K562 (cell line): ENCODE results near the gene GPR180. TPM values are rescaled to one million over a fixed set of nuclear protein-coding genes. Genes with fewer than 3 reads are reported as not detected.
A peak's percentile ranks its signal among the peaks of the same experiment; 100 is the strongest.

Experiments
- FOSL1 ChIP-seq: fragments of 200-800 bp; sonication (Bioruptor generic); conservative IDR thresholded peaks from 2 replicates; pipeline ENCODE4 v1.6.1; 2016; ENCODE audit warnings: missing genetic modification characterization, missing compliant biosample characterization
- RAD21 ChIP-seq, 2 experiments: fragments of 250-450 bp in 1 of 2; fragments of 450-650 bp in 1 of 2; sonication (Bioruptor Pico) in 1 of 2; formaldehyde crosslinking in 1 of 2; IDR thresholded peaks in 1 of 2; conservative IDR thresholded peaks in 1 of 2; 2 replicates each; pipeline versions ENCODE4 v1.4.0 to v1.8.0; 2020 to 2022; ENCODE audit warnings: mild to moderate bottlenecking in 2 of 2, moderate library complexity in 1 of 2
- SIX5 ChIP-seq, 2 experiments: IDR thresholded peaks; 2 replicates each; pipeline ENCODE4 v1.6.1; 2011; ENCODE audit warnings: low read length in 2 of 2, borderline replicate concordance in 1 of 2, low read depth in 1 of 2, mild to moderate bottlenecking in 1 of 2, moderate library complexity in 1 of 2; ENCODE audit not compliant: insufficient read depth in 1 of 2
- SRF ChIP-seq, 2 experiments: fragments of 250-450, 450-650 bp in 1 of 2; sonication (Bioruptor Pico) in 1 of 2; sonication (generic) in 1 of 2; formaldehyde crosslinking; IDR thresholded peaks; 2 replicates each; pipeline versions ENCODE4 v1.5.0 to v1.5.1; 2020 to 2022; ENCODE audit warnings: mild to moderate bottlenecking in 1 of 2, missing genetic modification reagents in 1 of 2
- SRSF3 ChIP-seq: fragments of 200-400 bp; formaldehyde crosslinking; IDR thresholded peaks from 2 replicates; pipeline ENCODE4 v1.6.1; 2016; ENCODE audit warnings: mild to moderate bottlenecking, low read length, moderate library complexity; ENCODE audit not compliant: insufficient read depth
- ZNF311 ChIP-seq: fragments of 250-450 bp; sonication (Bioruptor Pico); IDR thresholded peaks from 2 replicates; pipeline ENCODE4 v1.4.0; 2020; ENCODE audit warnings: mild to moderate bottlenecking, moderate library complexity
- ZNF507 ChIP-seq: conservative IDR thresholded peaks from 2 replicates; pipeline ENCODE4 v1.6.1; 2017; ENCODE audit warnings: missing genetic modification characterization, missing compliant biosample characterization
- polyA plus RNA-seq, 8 experiments: library from polyadenylated mRNA; depleted of rRNA in 4 of 8; stranded (reverse) in 5 of 8; unstranded in 3 of 8; fragments of >200 nt; fragmentation: Nextera tagmentation in 2 of 8; fragmentation: Illumina TruSeq in 1 of 8; extraction: Ambion mirVana in 2 of 8; extraction: Trizol in 1 of 8; gene quantifications; 2 replicates each; pipeline versions ENCODE4 v1.2.1 to v1.2.3, GENCODE V29; 2011 to 2014; ENCODE audit warnings: inconsistent platforms in 1 of 8, missing spikeins in 1 of 8
- total RNA-seq, 7 experiments: library from RNA; depleted of rRNA in 6 of 7; stranded (reverse); fragments of >200 nt in 6 of 7; fragmentation: Illumina TruSeq in 2 of 7; extraction: Trizol in 2 of 7; gene quantifications; 2 replicates each; pipeline versions ENCODE4 v1.2.1 to v1.2.3, GENCODE V29; 2011 to 2021; ENCODE audit warnings: low replicate concordance in 1 of 7
- TF ChIP-seq, protein P1 (sequence below): fragments of 450-650 bp; formaldehyde crosslinking; IDR thresholded peaks from 2 replicates; pipeline ENCODE4 v1.4.0; 2020; ENCODE audit warnings: mild to moderate bottlenecking, moderate library complexity
- TF ChIP-seq, protein P2 (sequence below): fragments of 250-450 bp; sonication (Bioruptor Pico); IDR thresholded peaks from 2 replicates; pipeline ENCODE4 v1.5.0; 2022; ENCODE audit warnings: mild to moderate bottlenecking

The GPR180 gene
- total and polyA plus RNA-seq, 9 of the 15 experiments (the other 6 are each of a cell fraction or from before 2014, with no cell fraction given), result 0.77 to 4.1 (median 1.8) TPM

DNA sequence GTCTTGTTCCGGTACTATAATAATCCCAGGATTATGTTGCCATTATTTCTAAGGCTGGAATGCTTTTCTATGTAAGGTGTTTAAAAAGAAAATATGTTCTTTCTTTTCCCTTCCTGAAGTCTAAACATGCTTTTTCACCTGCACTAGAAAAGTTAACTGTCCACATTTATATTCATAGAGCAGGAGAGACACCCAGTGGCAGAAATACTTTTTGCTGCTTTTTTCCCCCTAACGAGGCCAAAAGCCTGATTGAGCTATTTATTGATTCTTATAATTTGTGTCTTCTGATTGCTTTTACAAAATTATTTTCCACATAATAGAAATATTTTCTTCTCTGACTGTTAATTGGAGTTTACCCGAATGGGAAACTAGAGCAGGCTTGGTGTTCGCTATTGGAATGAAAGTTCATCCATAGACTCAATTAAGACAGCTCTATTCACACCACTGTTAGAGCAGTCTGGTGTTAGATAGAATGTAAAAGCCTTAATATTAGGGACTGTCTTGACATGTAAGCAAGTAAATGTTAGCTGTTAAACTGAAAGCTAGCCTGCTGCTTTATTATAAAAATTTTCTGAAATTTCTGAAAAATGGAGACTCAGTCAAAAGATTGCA, 15.8 kb downstream of the GPR180 start (continued):
- TF ChIP-seq, protein P1, sequence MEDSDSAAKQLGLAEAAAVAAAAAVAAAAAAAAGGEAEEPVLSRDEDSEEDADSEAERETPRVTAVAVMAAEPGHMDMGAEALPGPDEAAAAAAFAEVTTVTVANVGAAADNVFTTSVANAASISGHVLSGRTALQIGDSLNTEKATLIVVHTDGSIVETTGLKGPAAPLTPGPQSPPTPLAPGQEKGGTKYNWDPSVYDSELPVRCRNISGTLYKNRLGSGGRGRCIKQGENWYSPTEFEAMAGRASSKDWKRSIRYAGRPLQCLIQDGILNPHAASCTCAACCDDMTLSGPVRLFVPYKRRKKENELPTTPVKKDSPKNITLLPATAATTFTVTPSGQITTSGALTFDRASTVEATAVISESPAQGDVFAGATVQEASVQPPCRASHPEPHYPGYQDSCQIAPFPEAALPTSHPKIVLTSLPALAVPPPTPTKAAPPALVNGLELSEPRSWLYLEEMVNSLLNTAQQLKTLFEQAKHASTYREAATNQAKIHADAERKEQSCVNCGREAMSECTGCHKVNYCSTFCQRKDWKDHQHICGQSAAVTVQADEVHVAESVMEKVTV (CRISPR knock-in tag), result peak; percentile 24; the same call in 1 of the 2 replicates
- TF ChIP-seq FOSL1 (tag), result no peak
- TF ChIP-seq ZNF311 (CRISPR knock-in tag), result no peak
- TF ChIP-seq SIX5 (IDR thresholded peaks at IDR 0.05; ENCODE audit: borderline replicate concordance in 1 of 2, insufficient read depth in 1 of 2, low read depth in 1 of 2, low read length in 2 of 2), result no peak
- TF ChIP-seq SRF (CRISPR knock-in tag; IDR thresholded peaks at IDR 0.05), result no peak
- TF ChIP-seq, protein P2, sequence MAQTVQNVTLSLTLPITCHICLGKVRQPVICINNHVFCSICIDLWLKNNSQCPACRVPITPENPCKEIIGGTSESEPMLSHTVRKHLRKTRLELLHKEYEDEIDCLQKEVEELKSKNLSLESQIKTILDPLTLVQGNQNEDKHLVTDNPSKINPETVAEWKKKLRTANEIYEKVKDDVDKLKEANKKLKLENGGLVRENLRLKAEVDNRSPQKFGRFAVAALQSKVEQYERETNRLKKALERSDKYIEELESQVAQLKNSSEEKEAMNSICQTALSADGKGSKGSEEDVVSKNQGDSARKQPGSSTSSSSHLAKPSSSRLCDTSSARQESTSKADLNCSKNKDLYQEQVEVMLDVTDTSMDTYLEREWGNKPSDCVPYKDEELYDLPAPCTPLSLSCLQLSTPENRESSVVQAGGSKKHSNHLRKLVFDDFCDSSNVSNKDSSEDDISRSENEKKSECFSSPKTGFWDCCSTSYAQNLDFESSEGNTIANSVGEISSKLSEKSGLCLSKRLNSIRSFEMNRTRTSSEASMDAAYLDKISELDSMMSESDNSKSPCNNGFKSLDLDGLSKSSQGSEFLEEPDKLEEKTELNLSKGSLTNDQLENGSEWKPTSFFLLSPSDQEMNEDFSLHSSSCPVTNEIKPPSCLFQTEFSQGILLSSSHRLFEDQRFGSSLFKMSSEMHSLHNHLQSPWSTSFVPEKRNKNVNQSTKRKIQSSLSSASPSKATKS (CRISPR knock-in tag), result no peak
- TF ChIP-seq SRSF3, result no peak
- TF ChIP-seq RAD21 (CRISPR knock-in tag; conservative IDR thresholded peaks at IDR 0.05 in 1 of 2, IDR thresholded peaks at IDR 0.05 in 1 of 2), result peak; percentile 56 to 77
- no peak for TF ChIP-seq ZNF507 (tag)
